Stimulated activated CD8-positive, alpha-beta memory T cell treated with anti-CD3 and anti-CD28 coated beads, Interleukin-12 subunit alpha, Interleukin-12 subunit beta, amount 100 ng/mL, for 4 hours (primary cell): ENCODE measurements around the gene BAHCC1.

Experiments used
- DNase-seq: peaks from one replicate; pipeline ENCODE4 v3.0.0-alpha.2; 2020; ENCODE audit warnings: low read depth

The BAHCC1 gene

DNA sequence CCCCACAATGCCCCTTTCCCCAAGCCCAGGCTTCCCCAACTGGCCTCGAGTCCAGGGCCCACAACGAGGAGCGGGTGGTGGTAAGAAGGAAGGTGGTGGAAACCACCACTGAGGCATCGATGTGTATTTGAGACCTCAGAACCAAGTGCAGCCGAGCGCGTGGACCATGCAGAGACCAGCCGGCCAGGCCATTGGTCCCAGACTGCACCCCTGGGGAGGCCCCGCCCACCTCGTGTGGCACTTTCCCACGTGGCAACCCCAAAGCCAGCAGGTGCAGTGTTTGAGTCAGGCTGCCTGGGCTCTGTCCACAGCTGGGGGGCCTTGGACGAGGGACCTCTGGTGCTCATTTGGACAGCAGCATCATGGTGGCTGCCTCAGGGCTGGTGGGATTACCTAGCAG lies 28.1 kb upstream of the BAHCC1 start:
- DNase-seq = no peak

DNA sequence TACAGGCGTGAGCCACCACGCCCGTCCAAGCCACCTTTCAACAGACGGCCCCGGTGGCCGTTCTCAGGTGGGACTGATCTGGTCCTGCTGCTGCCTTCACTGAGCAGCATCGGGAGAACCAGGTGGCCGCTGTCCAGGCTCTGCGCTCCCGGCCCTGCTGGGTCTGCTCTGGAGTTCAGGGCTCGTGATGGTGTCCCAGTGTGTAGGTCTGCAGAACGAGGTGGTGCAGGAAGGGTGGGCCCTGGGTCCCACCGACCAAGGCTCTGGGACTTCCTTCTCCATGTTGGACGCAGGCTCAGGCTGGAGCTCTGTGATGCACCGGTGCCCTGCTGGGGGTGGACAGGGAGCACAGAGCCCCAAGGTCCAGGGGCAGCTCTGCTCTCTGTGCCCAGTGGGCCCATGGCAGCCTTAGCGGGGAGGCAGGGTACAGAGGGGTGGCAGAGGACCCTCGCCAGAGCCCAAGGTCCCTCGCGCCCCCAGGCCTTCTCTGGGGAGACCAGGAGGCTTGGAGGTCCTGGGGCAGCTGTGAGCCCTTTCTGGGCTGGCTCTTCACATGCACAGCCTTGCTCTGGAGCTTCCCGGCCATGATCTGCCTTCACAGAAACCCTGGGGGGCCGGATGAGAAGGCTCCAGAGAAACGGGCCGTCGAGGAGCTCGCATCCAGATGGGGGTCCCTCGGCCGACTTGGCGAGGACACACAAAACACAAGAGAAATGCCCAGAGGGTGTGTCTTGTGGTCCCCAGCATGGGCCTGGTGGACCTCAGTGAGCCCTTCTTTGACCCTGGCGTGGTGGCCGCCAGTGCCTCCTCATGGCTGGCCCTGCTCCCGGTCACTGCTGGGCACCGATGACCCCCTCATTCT lies 26.9 kb upstream of the BAHCC1 start:
- no peak for DNase-seq

DNA sequence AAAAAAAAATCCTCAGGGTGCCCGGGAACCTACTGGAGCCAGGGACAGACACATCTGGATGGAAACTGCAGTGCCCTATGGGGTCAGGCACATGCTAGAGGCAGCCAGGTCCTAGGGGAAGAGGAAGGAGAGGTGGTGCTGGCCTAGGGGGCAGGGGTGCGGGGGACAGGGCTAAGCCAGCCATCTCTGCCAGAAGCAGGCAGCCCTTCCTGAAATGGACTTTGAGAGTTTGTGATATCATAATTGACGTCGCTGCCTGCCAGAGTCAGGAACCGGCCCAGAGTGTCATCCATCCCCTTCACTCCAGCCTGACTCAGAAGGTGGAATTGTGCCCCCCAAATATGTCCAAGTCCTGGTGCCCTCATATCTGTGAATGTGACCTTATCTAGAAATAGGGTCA lies 25.0 kb upstream of the BAHCC1 start:
- DNase-seq = no peak

DNA sequence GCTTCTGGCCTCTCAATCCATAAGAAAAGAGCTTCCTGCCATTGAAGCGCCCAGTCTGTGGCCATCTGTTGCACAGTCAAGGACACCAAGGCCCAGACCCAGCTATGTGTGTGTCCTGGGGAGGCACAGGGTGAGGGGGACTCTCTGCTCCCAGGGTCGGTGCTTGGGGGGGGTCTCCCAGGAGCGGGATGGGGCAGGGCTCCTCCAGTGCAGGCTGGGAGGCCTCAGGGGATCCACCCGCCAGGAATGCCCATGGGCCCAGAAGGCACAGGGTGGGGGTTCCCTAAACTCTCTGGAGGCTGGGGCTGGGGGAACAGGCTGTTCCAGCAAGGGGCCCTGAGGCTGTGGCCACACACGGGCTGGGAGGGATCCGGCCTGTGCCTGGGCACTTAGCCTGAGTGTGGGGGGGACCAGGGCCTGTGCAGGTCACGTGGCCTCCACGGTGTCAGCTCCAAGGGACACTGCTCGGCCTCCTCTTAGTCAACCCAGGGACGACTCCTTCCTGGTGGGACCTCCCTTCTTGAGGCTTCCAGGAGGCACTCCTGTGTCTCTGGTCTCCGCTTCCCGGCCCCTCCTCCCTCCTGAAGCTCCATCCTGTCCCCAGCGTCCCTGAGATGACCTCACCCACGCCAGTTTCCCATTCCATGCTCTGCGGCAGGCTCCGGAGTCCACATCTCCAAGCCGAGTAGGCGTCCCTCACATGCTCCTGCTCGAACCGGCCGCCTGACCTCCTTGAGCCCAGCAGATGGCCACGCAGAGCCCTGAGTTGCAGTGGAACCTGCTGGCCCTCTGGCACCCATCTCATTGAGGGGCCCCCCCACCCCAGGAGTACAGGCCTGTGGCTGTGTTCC lies 23.1 kb upstream of the BAHCC1 start:
- DNase-seq = no peak

DNA sequence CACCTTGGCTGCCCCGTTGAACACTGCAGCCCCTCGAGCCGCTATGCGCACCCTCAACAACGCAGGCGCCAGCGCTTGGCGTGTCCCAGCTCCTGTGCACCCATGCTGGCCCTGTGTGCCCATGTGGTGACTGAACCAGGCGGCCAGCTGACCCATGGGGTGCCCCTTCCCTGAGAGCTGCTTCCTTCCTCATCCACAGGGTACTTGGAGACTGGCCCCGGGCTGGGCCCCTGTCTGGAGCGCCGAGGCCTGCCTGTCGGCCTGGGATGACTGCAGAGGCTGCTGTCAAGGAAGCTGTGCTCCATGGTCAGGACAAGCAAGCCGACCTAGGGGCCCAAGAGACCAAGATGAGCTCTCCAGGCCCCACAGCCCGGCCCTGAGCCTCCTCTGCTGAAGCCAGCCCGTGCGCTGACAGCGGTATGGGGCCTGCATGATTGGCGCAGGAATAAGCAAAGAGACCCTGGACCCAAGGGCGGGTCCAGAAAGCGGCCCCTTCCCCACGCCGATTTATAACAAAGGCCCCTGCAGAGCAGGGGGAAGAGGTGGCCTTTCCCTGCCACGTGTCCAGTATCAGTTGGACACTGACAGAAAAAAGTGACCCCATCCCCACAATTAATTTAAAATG lies 21.6 kb upstream of the BAHCC1 start:
- DNase-seq = no peak

DNA sequence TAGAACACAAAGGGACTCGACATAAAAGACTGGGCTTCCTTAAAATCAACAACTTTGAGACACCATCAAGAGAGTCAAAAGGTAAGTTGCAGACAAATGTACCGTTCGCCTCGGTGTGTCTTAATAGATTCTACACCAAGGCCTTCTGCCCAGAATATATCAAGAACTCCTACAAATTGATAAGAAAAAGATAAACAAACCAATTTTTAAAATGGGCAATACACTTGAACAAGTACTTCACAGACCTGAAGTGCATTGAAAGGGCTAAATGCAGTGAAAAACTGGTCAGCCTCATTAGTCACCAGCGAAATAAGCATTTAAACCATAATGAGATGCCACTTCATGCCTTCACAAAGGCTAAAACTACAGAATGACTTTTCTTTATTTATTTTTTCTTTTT lies 20.4 kb upstream of the BAHCC1 start:
- DNase-seq = no peak

DNA sequence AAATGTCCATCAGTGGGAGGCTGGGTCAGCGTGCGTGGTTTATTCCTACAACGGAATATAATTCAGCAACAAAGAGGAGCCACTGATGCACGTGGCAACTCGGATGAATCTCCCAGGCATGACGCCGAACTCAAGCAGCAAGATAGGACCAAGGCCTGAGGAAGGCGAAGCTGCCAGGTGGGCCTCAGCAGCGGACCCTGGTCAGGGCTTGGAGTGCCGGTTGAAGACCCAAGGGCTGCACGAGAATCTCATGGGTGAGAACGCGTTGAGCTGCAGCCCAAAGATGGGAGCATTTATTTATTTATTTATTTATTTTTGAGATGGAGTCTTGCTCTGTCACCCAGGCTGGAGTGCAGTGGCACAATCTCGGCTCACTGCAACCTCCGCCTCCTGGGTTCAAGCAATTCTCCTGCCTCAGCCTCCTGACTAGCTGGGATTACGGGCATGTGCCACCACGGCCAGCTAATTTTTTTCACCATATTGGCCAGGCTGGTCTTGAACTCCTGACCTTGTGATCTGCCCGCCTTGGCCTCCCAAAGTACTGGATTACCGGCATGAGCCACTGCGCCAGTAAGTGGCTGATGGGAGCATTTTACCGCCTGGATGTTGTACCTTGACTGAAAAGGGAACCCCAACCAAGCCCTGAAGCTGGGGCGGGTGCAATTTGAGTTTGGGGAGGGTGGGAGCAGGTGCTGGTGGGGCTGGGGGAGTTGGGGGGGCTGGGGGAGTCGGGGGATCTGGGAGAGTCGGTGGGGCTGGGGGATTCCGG lies 18.1 kb upstream of the BAHCC1 start:
- no peak for DNase-seq

DNA sequence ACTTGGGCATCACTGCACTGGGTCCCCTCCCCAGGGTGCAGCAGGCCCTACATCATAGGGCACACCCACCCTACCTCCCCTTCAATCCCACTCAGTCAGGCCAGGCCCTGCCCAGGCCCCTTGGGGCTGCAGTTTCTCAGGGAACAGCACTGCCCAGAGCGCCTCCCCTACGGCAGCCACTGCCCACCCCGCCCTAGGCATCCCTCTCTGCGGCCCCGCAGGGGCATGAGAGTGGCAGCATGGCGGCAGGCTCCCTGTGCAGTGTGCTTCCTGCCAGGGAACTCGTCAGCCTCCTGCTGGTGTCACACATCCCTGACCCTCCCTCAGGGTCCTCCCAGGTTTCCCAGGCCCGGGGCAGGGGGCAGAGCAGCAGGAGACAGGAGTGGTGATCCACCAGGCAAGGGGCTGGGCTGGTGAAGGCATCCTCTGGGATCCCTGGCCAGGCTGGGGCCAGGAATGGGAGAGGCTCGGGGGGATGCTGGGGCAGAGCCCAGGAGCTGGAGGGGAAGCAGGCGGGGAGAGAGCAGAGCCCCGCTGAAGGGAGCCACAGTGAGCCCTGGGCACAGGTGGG lies 16.2 kb upstream of the BAHCC1 start:
- DNase-seq = no peak

DNA sequence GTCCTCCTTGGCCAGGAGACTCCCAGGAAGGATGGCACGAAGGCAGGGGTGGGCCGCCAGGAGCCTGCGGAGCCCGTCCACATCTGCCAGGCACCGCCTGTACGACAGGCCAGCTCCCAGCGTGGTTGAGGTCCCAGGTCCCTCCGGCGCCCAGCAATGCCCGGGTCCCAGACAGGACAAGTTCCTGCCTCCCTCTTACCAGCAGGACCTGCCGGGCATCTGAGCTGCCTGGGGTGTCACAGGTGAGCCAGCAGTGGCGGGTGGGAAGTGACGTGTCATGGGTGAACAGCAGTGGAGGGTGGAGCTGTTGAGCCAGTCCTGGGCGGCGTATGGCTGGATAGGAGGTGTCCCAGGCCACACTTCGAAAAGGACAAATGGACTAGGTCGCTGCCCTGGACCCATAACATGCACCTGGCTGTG lies 15.7 kb upstream of the BAHCC1 start:
- DNase-seq = no peak

DNA sequence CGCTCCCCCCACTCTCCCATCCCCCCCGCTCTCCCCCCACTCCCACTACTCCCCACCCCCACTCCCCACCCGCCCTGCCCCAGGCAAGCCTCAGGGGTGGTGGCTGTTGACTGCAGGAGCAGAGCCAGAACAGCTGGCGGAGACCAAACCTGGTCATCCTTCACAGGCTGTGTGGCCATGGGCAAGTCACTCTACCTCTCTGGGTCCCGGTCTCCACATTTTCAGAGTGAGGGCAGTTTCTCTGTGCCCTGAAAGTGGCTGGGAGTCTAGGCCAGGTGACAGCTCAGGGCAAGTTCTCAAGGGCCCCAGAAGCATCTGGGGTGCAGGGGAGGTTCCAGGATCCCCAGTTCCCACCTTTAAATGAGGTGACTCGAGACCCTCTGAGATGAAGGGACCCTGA lies 15.1 kb upstream of the BAHCC1 start:
- no peak for DNase-seq

DNA sequence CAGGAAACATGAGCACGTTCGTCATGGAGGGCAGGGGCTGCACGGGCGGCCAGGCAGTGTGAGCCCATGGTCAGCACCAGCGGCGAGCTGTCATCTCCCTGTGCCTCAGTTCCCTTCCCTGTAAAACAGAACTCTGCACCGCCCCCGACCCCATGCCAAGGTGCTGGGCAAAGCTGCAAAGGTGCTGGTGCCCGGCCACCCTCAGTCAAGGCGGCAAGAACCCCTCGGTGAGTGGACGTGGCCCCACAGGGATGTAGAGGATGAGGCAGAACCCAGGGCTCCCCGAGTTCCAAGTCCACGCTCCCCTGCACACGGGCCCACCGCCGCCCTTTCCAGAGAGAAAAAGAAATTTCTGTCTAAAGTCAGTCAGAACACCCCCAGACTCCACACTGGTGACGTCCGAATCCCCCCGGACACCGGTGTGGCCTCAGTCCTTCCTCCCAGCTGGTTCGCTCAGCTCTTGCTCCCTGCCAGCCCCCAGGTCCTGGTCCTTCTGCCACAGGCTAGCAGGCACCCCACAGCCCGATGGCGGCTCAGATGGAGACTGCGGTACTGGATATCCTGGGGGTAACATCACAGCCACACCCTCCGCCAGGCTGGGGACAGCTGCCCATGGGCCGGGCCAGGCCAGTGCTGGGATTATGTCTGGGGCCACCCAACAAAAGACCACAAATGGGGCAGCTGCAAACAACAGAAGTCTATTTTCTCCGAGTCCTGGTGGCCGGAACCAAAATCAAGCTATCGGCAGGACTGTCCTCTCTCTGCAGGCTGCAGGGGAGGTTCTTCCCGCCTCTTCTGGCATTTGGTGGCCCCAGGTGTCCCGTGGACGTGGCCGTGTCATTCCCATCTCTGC lies 14.4 kb upstream of the BAHCC1 start:
- no peak for DNase-seq

DNA sequence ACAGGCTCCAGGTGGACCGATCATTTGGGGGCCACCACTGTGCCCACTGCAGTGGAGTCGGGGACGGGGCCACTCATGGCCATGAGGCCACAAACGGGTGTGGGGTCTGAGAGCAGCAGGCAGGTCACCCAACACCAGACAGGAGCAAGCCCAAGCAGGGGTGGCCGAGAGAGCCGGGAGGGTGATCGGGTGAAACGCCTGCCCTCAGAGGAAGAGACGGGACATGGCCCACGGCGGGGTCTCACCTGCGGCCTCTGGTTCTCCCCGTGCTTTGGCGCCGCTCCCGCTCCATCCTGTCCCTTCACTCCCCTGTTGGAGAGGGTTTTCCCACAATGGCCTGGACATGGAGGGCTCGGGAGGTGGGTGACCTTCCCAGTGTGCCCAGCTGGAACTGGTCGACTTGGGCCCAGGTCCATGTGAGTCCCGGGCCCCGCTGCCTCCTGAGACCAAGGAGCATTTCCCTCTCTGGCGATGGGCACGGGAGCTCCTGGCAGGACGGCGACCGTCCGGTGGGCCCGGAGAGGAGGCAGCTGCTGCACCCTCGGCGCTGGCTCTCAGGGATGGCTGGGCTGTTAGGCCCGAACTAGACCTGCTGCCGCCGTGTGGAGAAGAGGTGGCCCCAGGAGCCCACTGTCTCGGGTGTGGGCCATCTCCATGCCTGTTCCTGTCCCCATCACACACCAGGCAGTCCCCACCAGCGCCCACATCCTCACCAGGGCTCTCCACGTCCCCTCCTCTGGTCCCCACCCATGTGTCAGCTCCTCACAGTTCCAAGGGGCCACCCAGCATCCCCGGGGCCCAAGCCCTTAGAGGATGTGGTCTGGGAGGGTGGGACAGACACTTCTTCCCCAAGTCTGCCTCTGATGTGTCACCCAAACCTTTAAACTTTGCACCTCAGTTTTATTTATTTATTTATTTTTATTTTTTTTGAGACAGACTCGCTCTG lies 13.4 kb upstream of the BAHCC1 start:
- no peak for DNase-seq

DNA sequence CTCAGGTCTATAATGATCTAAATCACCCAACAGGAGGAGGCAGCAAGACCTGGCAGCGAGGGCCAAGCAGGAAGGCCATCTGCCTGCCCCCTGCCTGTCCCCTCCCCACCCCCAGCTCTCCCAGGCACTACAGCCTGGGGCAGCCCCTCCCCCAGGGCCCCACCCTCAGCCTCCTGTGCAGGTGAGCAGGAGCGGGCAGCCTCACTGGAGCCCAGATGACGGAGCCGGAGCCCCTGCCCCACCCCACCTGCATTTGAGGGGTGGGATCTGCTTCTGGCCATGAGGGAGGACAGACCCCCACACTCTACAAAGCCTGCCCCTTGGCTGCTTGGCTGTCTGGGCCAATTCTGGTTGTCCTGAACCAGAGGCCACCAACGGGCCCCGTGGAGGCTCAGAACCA lies 12.4 kb upstream of the BAHCC1 start:
- DNase-seq = no peak

DNA sequence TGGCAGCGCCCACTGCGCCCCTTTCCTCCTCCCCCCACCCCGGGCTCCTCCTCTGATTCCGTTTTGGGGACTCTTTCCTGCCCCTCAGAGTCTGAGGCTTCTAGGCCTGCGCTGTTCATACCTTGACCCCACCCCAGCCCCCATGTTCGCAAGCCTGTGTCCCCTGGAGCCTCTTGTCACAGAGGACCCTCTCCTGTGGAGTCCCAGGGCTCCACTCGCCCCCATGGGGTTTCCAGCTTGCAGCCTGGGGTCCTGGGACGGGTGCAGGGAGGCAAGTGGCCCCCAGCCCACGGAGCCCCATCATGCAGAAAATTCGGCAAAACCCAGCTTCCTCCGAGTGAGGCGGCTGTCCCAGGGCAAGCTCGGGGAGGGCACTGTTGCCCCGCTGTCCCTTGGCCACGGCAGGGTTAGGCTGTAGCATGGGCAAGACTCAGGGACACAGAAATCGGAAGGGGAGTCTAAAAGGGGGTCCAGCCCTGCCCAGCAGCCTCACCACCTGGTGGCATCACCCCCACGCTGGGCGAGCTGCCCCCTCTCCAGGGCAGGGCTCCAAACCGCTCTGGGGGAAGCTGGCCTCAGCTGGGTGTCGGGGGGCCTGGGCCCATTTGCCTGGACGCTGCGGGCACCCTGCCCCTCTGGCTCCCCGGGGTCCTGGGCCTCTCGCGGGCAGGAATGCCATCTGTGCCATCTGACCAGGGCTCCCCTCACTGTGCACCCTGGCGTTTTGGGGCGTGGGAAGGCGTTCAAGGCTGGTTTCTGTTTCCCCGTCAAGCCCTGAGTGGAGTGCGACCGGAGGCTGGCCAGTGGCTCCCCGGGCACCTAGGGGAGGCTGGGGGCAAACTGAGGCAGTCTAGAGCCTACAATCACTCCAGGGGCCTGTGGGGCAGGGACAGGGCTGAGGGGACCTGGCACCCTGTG lies 11.5 kb upstream of the BAHCC1 start:
- DNase-seq = no peak

DNA sequence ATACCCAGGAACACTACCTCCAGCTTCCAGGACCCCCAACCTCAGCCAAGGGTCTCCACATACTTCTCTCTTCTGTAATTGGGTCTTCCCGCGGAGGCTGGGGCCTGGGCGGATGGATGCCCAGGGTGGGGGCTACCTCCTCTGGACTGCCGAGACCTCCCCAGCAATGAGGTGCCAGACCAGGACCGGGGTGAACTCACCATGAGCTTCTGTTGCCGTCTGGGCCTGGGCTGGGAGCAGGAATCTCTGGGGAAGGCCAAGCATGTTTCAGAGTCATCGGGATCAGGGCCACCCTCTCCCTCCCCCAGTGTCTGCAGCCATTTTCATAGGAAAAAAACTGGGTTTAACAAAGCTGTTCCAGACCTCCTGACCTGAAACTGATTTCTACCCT lies 10.3 kb upstream of the BAHCC1 start:
- DNase-seq = no peak

DNA sequence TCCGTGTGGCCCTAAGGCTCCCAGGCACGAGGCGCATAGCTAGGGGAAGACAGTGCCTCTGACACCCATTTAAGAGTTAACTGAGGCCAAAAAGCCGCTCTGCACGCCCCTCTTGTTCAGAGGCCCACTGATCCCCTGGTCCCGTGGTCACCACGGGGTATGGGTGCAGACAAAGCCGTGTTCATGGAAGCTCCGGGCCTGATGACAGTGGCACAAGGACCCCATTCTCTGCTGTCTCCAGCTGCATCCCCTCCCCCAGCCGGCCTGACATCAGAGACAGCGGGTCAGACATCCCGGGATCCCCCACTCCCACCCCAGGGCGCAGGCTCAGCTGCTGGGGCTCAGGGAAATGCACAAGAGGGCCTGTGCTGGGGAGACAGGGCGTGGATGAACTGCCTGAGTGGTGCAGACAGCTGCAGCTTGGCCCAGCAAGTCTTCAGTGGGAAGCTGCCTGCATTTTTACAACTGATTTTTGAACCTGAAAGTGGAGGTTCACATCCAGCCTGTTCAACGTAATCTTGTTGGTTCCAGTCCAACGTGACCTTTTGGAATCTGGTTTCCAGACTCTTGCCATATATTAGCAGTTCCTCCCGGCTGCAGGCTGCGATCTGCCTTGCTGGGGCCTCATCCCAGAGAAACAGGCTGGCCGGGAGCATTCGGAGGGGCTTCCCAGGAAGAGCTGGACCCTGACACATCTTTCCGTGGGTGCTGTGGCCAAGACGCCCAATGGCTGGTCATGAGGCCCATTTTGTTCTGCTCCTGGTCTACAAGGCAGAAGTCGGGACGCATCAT lies 9.7 kb upstream of the BAHCC1 start:
- DNase-seq = no peak

DNA sequence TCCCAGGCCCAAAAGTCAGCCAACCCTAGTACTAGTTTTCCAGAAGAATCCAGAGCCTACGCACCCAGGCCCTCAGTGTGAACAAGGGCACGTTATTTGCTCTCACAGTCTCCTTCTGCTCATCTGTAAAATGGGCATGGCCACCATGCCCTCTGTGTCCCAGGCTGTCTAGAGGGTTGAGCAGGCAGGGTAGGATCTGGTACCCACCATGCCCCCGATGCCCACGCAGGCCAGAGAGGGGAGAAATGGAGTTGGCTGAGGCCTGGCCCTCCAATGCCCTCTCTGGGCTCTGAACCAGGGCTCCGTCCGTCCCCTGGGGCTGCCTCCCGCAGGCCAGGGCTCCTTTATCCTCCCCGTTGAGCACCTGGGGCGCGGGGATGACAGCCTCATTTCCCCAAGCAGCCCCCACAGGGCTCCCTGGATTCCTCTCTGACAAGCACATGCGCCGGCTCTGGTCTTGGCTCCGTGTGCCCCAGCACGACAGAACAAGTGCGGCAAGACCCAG lies 9.1 kb upstream of the BAHCC1 start:
- no peak for DNase-seq
